IMR-90 (cell line): ENCODE results near the gene MSI2. TPM values are rescaled to one million over a fixed set of nuclear protein-coding genes. Genes with fewer than 3 reads are reported as not detected.

ENCODE experiments used
- ATAC-seq: fragments of 200-7000 bp; cut with Tn5 transposase; 2 replicates; pipeline ENCODE4 v1.9.1; 2020; ENCODE audit warnings: low read depth, mild to moderate bottlenecking, moderate library complexity
- BruUV-seq: library from RNA; stranded (reverse); fragments of 400-500 nt; replicated peaks from 2 replicates; lab custom pipeline; 2021; lab: Mats Ljungman, UMichigan
- CTCF ChIA-PET: fragments of 300-600 bp; formaldehyde crosslinking; extraction: SDS; loops from one replicate; lab custom pipeline; 2021; ENCODE audit warnings: antibody characterized with exemption; lab: Yijun Ruan, JAX
- POLR2A ChIA-PET: fragments of 300-600 bp; sonication (Branson Sonifier 250); formaldehyde crosslinking; loops from one replicate; lab custom pipeline; 2022; ENCODE audit warnings: antibody characterized with exemption; ENCODE audit not compliant: unreplicated experiment; lab: Charles Lee
- DNase-seq: peaks from one replicate; pipeline ENCODE4 v3.0.0; 2013
- H2AFZ ChIP-seq: replicated peaks from 2 replicates; pipeline ENCODE3; 2013; ENCODE audit warnings: low read length, mild to moderate bottlenecking; ENCODE audit not compliant: poor library complexity
- H2AK5ac ChIP-seq: 2 replicates; pipeline ENCODE4 v1.6.1; 2013; ENCODE audit warnings: low read depth, low read length, inconsistent platforms
- H2AK9ac ChIP-seq: replicated peaks from 2 replicates; pipeline ENCODE3; 2013; ENCODE audit warnings: mild to moderate bottlenecking, low read depth, low read length, moderate library complexity; ENCODE audit not compliant: poor library complexity
- H2BK120ac ChIP-seq: 2 replicates; pipeline ENCODE4 v1.6.1; 2013; ENCODE audit warnings: low read depth, low read length, inconsistent platforms
- H2BK15ac ChIP-seq: 3 replicates; pipeline ENCODE4 v1.6.1; 2013; ENCODE audit warnings: low read depth, low read length, inconsistent platforms
- H2BK20ac ChIP-seq: 2 replicates; pipeline ENCODE4 v1.6.1; 2013; ENCODE audit warnings: low read depth, mild to moderate bottlenecking, inconsistent platforms, low read length, moderate library complexity
- H2BK5ac ChIP-seq: 2 replicates; pipeline ENCODE4 v1.6.1; 2013; ENCODE audit warnings: mild to moderate bottlenecking, low read depth, low read length, inconsistent platforms; ENCODE audit not compliant: poor library complexity, severe bottlenecking
- H3K14ac ChIP-seq: replicated peaks from 2 replicates; pipeline ENCODE4 v1.6.1; 2013; ENCODE audit warnings: low read depth, low read length, inconsistent platforms
- H3K18ac ChIP-seq: 2 replicates; pipeline ENCODE4 v1.6.1; 2013; ENCODE audit warnings: low read depth, low read length, control low read depth
- H3K23ac ChIP-seq: 2 replicates; pipeline ENCODE4 v1.6.1; 2013; ENCODE audit warnings: low read depth, low read length, inconsistent platforms
- H3K27ac ChIP-seq: 2 replicates; pipeline ENCODE4 v1.5.1; 2013; ENCODE audit warnings: mild to moderate bottlenecking, control low read depth, low read length; ENCODE audit not compliant: insufficient read depth
- H3K27me3 ChIP-seq: 2 replicates; pipeline ENCODE4 v1.6.1; 2013; ENCODE audit warnings: low read length; ENCODE audit not compliant: control insufficient read depth, insufficient read depth
- H3K36me3 ChIP-seq: 2 replicates; pipeline ENCODE4 v1.6.1; 2013; ENCODE audit warnings: low read length, mixed read lengths; ENCODE audit not compliant: control insufficient read depth, insufficient read depth
- H3K4ac ChIP-seq: 2 replicates; pipeline ENCODE4 v1.6.1; 2013; ENCODE audit warnings: low read depth, low read length, inconsistent platforms
- H3K4me1 ChIP-seq: 2 replicates; pipeline ENCODE4 v1.6.1; 2013; ENCODE audit warnings: low read length, mixed read lengths; ENCODE audit not compliant: control insufficient read depth, insufficient read depth
- H3K4me2 ChIP-seq: 2 replicates; pipeline ENCODE4 v1.6.1; 2013; ENCODE audit warnings: low read depth, mild to moderate bottlenecking, control low read depth, low read length, moderate library complexity
- H3K4me3 ChIP-seq: 2 replicates; pipeline ENCODE4 v1.5.1; 2013; ENCODE audit warnings: low read depth, mild to moderate bottlenecking, control low read depth, low read length, moderate library complexity; ENCODE audit not compliant: insufficient read depth
- H3K56ac ChIP-seq: 2 replicates; pipeline ENCODE4 v1.6.1; 2013; ENCODE audit warnings: low read length, inconsistent platforms; ENCODE audit not compliant: insufficient read depth; ENCODE audit errors: extremely low read depth
- H3K79me1 ChIP-seq, 2 experiments: 2 replicates each; pipeline ENCODE4 v1.6.1; 2013; ENCODE audit warnings: low read length in 2 of 2, inconsistent platforms in 1 of 2, low read depth in 1 of 2
- H3K9ac ChIP-seq: 2 replicates; pipeline ENCODE4 v1.6.1; 2013; ENCODE audit warnings: low read depth, low read length, control low read depth
- H3K9me1 ChIP-seq: 2 replicates; pipeline ENCODE4 v1.6.1; 2013; ENCODE audit warnings: low read length, inconsistent platforms; ENCODE audit not compliant: insufficient read depth
- H3K9me3 ChIP-seq: 2 replicates; pipeline ENCODE4 v1.6.1; 2013; ENCODE audit warnings: low read length; ENCODE audit not compliant: control insufficient read depth, insufficient read depth
- H4K20me1 ChIP-seq: 2 replicates; pipeline ENCODE4 v1.6.1; 2013; ENCODE audit warnings: low read length, inconsistent platforms; ENCODE audit not compliant: insufficient read depth
- H4K5ac ChIP-seq: 2 replicates; pipeline ENCODE4 v1.6.1; 2013; ENCODE audit warnings: mild to moderate bottlenecking, low read depth, low read length, control low read depth
- H4K8ac ChIP-seq, 2 experiments: 2 replicates each; pipeline ENCODE4 v1.6.1; 2013; ENCODE audit warnings: low read depth in 2 of 2, low read length in 2 of 2, control low read depth in 1 of 2, inconsistent platforms in 1 of 2
- H4K91ac ChIP-seq: 2 replicates; pipeline ENCODE4 v1.6.1; 2013; ENCODE audit warnings: low read depth, low read length, inconsistent platforms; ENCODE audit not compliant: insufficient read depth
- BHLHE40 ChIP-seq: fragments of 150-350 bp; IDR thresholded peaks from 2 replicates; pipeline ENCODE4 v1.6.1; 2016; ENCODE audit warnings: mild to moderate bottlenecking, low read depth, low read length
- CEBPB ChIP-seq: IDR thresholded peaks from 2 replicates; pipeline ENCODE4 v1.6.1; 2012; ENCODE audit warnings: low read depth, low read length, improper control_type of control experiment
- CHD1 ChIP-seq: IDR thresholded peaks from 2 replicates; pipeline ENCODE4 v1.6.1; 2012; ENCODE audit warnings: low read depth, low read length, improper control_type of control experiment
- CTCF ChIP-seq: conservative IDR thresholded peaks from 2 replicates; pipeline ENCODE4 v1.5.1; 2012; ENCODE audit warnings: mild to moderate bottlenecking, low read depth, low read length, improper control_type of control experiment
- ELK1 ChIP-seq: fragments of 150-350 bp; IDR thresholded peaks from 2 replicates; pipeline ENCODE4 v1.6.1; 2016; ENCODE audit warnings: low read depth, mild to moderate bottlenecking, low read length, moderate library complexity, borderline replicate concordance
- FOS ChIP-seq: fragments of 150-350 bp; IDR thresholded peaks from 2 replicates; pipeline ENCODE4 v1.6.1; 2016; ENCODE audit warnings: low read depth, low read length
- MAFK ChIP-seq: IDR thresholded peaks from 2 replicates; pipeline ENCODE4 v1.6.1; 2012; ENCODE audit warnings: low read depth, low read length, improper control_type of control experiment
- MAZ ChIP-seq: IDR thresholded peaks from 2 replicates; pipeline ENCODE4 v1.6.1; 2012; ENCODE audit warnings: low read depth, mild to moderate bottlenecking, low read length, improper control_type of control experiment, moderate library complexity, borderline replicate concordance
- MXI1 ChIP-seq: IDR thresholded peaks from 2 replicates; pipeline ENCODE4 v1.6.1; 2012; ENCODE audit warnings: low read depth, mild to moderate bottlenecking, low read length, moderate library complexity, borderline replicate concordance
- NFE2L2 ChIP-seq: fragments of 150-350 bp; IDR thresholded peaks from 2 replicates; pipeline ENCODE4 v1.6.1; 2016; ENCODE audit warnings: low read depth, mild to moderate bottlenecking, low read length
- POLR2A ChIP-seq: IDR thresholded peaks from 2 replicates; pipeline ENCODE4 v1.6.1; 2012; ENCODE audit warnings: mild to moderate bottlenecking, low read depth, low read length
- RAD21 ChIP-seq: IDR thresholded peaks from 2 replicates; pipeline ENCODE4 v1.6.1; 2012; ENCODE audit warnings: low read length, improper control_type of control experiment
- RCOR1 ChIP-seq: IDR thresholded peaks from 2 replicates; pipeline ENCODE4 v1.6.1; 2012; ENCODE audit warnings: mild to moderate bottlenecking, low read length, improper control_type of control experiment; ENCODE audit not compliant: insufficient replicate concordance
- RFX5 ChIP-seq: IDR thresholded peaks from 2 replicates; pipeline ENCODE4 v1.8.0; 2012; ENCODE audit warnings: low read depth, mild to moderate bottlenecking, low read length, moderate library complexity
- SMC3 ChIP-seq: fragments of 150-350 bp; IDR thresholded peaks from 2 replicates; pipeline ENCODE4 v1.6.1; 2016; ENCODE audit warnings: low read depth, mild to moderate bottlenecking, antibody characterized with exemption, low read length, moderate library complexity
- WGBS, 2 experiments: methylation state at CpG; one replicate each; pipeline versions ENCODE4 v1.1.5 to v1.1.7; 2013; ENCODE audit warnings: missing lambda C conversion rate in 2 of 2; ENCODE audit not compliant: insufficient read length in 1 of 2; ENCODE audit errors: extremely low coverage in 2 of 2; 5-methylcytosine and 5-hydroxymethylcytosine counted together
- dilution Hi-C: fragments of 300-500 bp; cut with HindIII; formaldehyde crosslinking; loops from one replicate; pipeline ENCODE4 v1.14.3; 2018; ENCODE audit warnings: low sequenced_read_pairs; ENCODE audit not compliant: unreplicated experiment
- in situ Hi-C: fragments of 300-500 bp; cut with MboI; formaldehyde crosslinking; loops from 3 replicates; pipeline ENCODE4 v1.14.3; 2019; ENCODE audit warnings: low sequenced_read_pairs, inconsistent platforms, mixed read lengths
- intact Hi-C: fragments of 100-400 bp; cut with micrococcal nuclease; formaldehyde crosslinking; loops from 2 replicates; pipeline ENCODE4 v1.10.0; 2022
- polyA plus RNA-seq, 3 experiments: library from polyadenylated mRNA; depleted of rRNA; stranded (reverse); fragments of >200 nt; gene quantifications; 2 replicates each; pipeline ENCODE4 v1.2.3, GENCODE V29; 2012; ENCODE audit warnings: low replicate concordance in 1 of 3
- total RNA-seq: library from RNA; depleted of rRNA; stranded (reverse); fragments of >200 nt; gene quantifications from 2 replicates; pipeline ENCODE4 v1.2.3, GENCODE V29; 2012
- TF ChIP-seq, protein P1 (sequence below): fragments of 150-350 bp; IDR thresholded peaks from 2 replicates; pipeline ENCODE4 v1.6.1; 2017; ENCODE audit warnings: mild to moderate bottlenecking, antibody characterized with exemption, low read length, low read depth

MSI2 gene
- total and polyA plus RNA-seq, 2 of the 4 experiments (the other 2 are of a cell fraction): 13.0 to 16.0 TPM

DNA sequence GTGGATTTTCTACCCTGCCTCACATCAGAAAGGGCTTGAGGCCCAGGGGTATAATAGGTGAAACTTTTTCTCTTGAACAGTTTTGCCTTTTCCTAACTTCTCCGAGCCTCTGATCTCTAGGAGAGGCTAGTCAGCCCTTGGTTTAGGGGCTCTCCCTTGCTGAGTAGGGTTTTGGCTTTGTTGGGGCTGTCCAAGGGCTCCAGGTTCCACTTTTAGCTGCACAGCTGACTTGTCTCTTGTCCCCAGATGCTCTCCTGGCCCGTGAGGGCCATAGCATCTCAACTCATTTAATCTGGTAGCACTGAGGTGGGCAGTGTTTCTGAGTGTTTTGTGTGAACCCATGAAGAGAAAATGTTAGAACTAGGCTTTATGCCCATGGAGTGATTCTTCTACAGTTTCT lies 103.9 kb downstream of the MSI2 start:
- no peak overlapping the region for H3K23ac ChIP-seq
- no peak overlapping the region for H3K56ac ChIP-seq
- H4K91ac ChIP-seq: no peak overlapping the region
- no peaks in the 10 kb centered on the region; the same call in 1 of the 2 replicates for H3K9me1 ChIP-seq
- no peak for DNase-seq
- H4K8ac ChIP-seq: no peak overlapping the region
- no peaks in the 10 kb centered on the region for H4K20me1 ChIP-seq
- H2AK9ac ChIP-seq: no peak overlapping the region
- intact Hi-C loops (no loop called here), dilution Hi-C loops (no loop called here), in situ Hi-C loops (no loop called here)
- CTCF ChIA-PET: no interaction called here
- H2BK120ac ChIP-seq: no peak overlapping the region
- no peak overlapping the region for H3K4me2 ChIP-seq
- no peak for TF ChIP-seq RAD21
- TF ChIP-seq MAFK: no peak
- TF ChIP-seq, protein P1, sequence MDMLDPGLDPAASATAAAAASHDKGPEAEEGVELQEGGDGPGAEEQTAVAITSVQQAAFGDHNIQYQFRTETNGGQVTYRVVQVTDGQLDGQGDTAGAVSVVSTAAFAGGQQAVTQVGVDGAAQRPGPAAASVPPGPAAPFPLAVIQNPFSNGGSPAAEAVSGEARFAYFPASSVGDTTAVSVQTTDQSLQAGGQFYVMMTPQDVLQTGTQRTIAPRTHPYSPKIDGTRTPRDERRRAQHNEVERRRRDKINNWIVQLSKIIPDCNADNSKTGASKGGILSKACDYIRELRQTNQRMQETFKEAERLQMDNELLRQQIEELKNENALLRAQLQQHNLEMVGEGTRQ: no peak
- no peak for TF ChIP-seq CTCF
- TF ChIP-seq CHD1: no peak
- TF ChIP-seq ELK1: no peak
- TF ChIP-seq SMC3: no peak
- TF ChIP-seq MAZ: no peak
- no peak for TF ChIP-seq BHLHE40
- TF ChIP-seq NFE2L2: no peak
- TF ChIP-seq CEBPB: no peak
- no peak for TF ChIP-seq RCOR1
- TF ChIP-seq MXI1: no peak
- TF ChIP-seq RFX5: no peak
- no peak for TF ChIP-seq FOS
- TF ChIP-seq POLR2A: no peak
- H3K18ac ChIP-seq: no peak overlapping the region
- H3K27ac ChIP-seq: no peak overlapping the region
- no peak overlapping the region for H3K4ac ChIP-seq
- no peak overlapping the region for H3K9ac ChIP-seq
- POLR2A ChIA-PET: no interaction called here
- peaks cover 2% of the 10 kb centered on the region; the same call in 1 of the 2 replicates for H3K4me1 ChIP-seq
- H3K36me3 ChIP-seq: no peaks in the 10 kb centered on the region
- no peak overlapping the region for H2BK20ac ChIP-seq
- H3K27me3 ChIP-seq: no peaks in the 10 kb centered on the region
- H2BK5ac ChIP-seq: no peak overlapping the region
- H2AFZ ChIP-seq: no peak overlapping the region
- ATAC-seq: no peak
- no CpG with 5 or more reads among the region's 2 CpGs for WGBS, 2 experiments
- no peak overlapping the region for H4K5ac ChIP-seq
- H3K79me1 ChIP-seq: peaks cover 0 to 4% of the 10 kb centered on the region in 2 experiments; a peak in 3 of 4 replicates
- no peak overlapping the region for H2BK15ac ChIP-seq
- no TSS peak for BruUV-seq
- H2AK5ac ChIP-seq: no peak overlapping the region
- H3K9me3 ChIP-seq: no peaks in the 10 kb centered on the region
- H3K14ac ChIP-seq: no peak overlapping the region
- no peak overlapping the region for H3K4me3 ChIP-seq
